ENCODE results near the gene PROSER3. TPM values are rescaled to one million over a fixed set of nuclear protein-coding genes. Genes with fewer than 3 reads are reported as not detected.
A peak's percentile ranks its signal among the peaks of the same experiment; 100 is the strongest.

The PROSER3 gene
- total and polyA plus RNA-seq, 2 of the 13 experiments (the other 11 are each of a cell fraction or from before 2014, with no cell fraction given) = 5.1 to 5.7 TPM

GRCh38 chr19:35783469-35784434 lies 25.8 kb downstream of the PROSER3 start (continued):
- no peak for TF ChIP-seq EHMT2 (IDR thresholded peaks at IDR 0.05; ENCODE audit: borderline replicate concordance, low read depth, low read length)
- TF ChIP-seq CENPT (CRISPR knock-in tag; IDR thresholded peaks at IDR 0.05; ENCODE audit: low read depth) = no peak
- TF ChIP-seq GPN1 (CRISPR knock-in tag; IDR thresholded peaks at IDR 0.05; ENCODE audit: borderline replicate concordance) = no peak
- TF ChIP-seq, protein P1, sequence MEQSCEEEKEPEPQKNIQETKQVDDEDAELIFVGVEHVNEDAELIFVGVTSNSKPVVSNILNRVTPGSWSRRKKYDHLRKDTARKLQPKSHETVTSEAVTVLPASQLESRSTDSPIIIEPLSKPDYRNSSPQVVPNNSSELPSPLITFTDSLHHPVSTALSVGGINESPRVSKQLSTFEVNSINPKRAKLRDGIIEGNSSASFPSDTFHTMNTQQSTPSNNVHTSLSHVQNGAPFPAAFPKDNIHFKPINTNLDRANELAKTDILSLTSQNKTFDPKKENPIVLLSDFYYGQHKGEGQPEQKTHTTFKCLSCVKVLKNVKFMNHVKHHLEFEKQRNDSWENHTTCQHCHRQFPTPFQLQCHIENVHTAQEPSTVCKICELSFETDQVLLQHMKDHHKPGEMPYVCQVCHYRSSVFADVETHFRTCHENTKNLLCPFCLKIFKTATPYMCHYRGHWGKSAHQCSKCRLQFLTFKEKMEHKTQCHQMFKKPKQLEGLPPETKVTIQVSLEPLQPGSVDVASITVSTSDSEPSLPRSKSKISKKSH (CRISPR knock-in tag; IDR thresholded peaks at IDR 0.05; ENCODE audit: borderline replicate concordance) = no peak
- no peak for TF ChIP-seq PHF20 (CRISPR knock-in tag; IDR thresholded peaks at IDR 0.05)
- no peak for TF ChIP-seq ZFP36L2 (CRISPR knock-in tag; IDR thresholded peaks at IDR 0.05)
- no peak for TF ChIP-seq MBNL3 (CRISPR knock-in tag; conservative IDR thresholded peaks at IDR 0.05)
- peak; percentile 70 for TF ChIP-seq CTCF (CRISPR knock-in tag; IDR thresholded peaks at IDR 0.05)
- no peak for TF ChIP-seq IRF2 (CRISPR knock-in tag; IDR thresholded peaks at IDR 0.05)
- TF ChIP-seq ARID2 (CRISPR knock-in tag; IDR thresholded peaks at IDR 0.05; ENCODE audit: borderline replicate concordance) = no peak
- TF ChIP-seq ZFP41 (CRISPR knock-in tag; IDR thresholded peaks at IDR 0.05; ENCODE audit: borderline replicate concordance) = no peak
- TF ChIP-seq, protein P2, sequence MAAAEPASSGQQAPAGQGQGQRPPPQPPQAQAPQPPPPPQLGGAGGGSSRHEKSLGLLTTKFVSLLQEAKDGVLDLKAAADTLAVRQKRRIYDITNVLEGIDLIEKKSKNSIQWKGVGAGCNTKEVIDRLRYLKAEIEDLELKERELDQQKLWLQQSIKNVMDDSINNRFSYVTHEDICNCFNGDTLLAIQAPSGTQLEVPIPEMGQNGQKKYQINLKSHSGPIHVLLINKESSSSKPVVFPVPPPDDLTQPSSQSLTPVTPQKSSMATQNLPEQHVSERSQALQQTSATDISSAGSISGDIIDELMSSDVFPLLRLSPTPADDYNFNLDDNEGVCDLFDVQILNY (CRISPR knock-in tag; conservative IDR thresholded peaks at IDR 0.05) = no peak
- no peak for TF ChIP-seq NAIF1 (CRISPR knock-in tag; IDR thresholded peaks at IDR 0.05; ENCODE audit: borderline replicate concordance)
- TF ChIP-seq SMAD3 (CRISPR knock-in tag; IDR thresholded peaks at IDR 0.05) = no peak
- no peak for TF ChIP-seq ATM (IDR thresholded peaks at IDR 0.05; ENCODE audit: borderline replicate concordance)
- no peak for TF ChIP-seq PHF8 (CRISPR knock-in tag; IDR thresholded peaks at IDR 0.05)
- TF ChIP-seq DR1 (CRISPR knock-in tag; IDR thresholded peaks at IDR 0.05) = no peak
- no peak for TF ChIP-seq FOXK1 (CRISPR knock-in tag; IDR thresholded peaks at IDR 0.05; ENCODE audit: borderline replicate concordance, low read depth)
- no peak for TF ChIP-seq FOXJ3 (CRISPR knock-in tag; IDR thresholded peaks at IDR 0.05; ENCODE audit: borderline replicate concordance)
- TF ChIP-seq U2AF2 (IDR thresholded peaks at IDR 0.05; ENCODE audit: low read depth, low read length) = no peak
- TF ChIP-seq BRF2 (CRISPR knock-in tag; IDR thresholded peaks at IDR 0.05) = no peak
- TF ChIP-seq, protein P3, sequence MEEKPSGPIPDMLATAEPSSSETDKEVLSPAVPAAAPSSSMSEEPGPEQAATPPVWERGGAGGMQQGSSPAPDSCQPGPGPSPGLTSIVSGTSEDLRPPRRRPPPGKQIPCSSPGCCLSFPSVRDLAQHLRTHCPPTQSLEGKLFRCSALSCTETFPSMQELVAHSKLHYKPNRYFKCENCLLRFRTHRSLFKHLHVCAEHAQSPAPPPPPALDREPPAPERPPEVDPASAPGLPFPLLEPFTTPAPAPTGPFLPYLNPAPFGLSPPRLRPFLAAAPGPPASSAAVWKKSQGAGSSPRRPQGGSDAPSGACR (CRISPR knock-in tag; IDR thresholded peaks at IDR 0.05) = no peak
- TF ChIP-seq NR2C2 (CRISPR knock-in tag; IDR thresholded peaks at IDR 0.05; ENCODE audit: borderline replicate concordance) = peak; percentile 90
- no peak for TF ChIP-seq TBX2 (CRISPR knock-in tag; IDR thresholded peaks at IDR 0.05; ENCODE audit: borderline replicate concordance)

Data from HepG2 (cell line).